ENCODE data around the gene ADAMTS12.

Gene ADAMTS12

GRCh38 chr5:33852837-33853236 is 39.0 kb downstream of the ADAMTS12 start:
- TF ChIP-seq SPI1 (IDR thresholded peaks at IDR 0.05; ENCODE audit: low read depth, low read length): no peak
- no peak for TF ChIP-seq PAX5 (IDR thresholded peaks at IDR 0.05; ENCODE audit: insufficient read depth, low read length, severe bottlenecking)
- TF ChIP-seq POU2F2 (IDR thresholded peaks at IDR 0.05; ENCODE audit: low read depth, low read length): no peak
- no peak for TF ChIP-seq POLR2A (IDR thresholded peaks at IDR 0.05; ENCODE audit: low read depth, low read length)
- DNase-seq (ENCODE audit: insufficient read length, low spot score) (no peak), FAIRE-seq (peak; percentile 16)

GRCh38 chr5:33852319-33852718 is 39.5 kb downstream of the ADAMTS12 start:
- TF ChIP-seq POU2F2 (IDR thresholded peaks at IDR 0.05; ENCODE audit: low read depth, low read length): no peak
- TF ChIP-seq POLR2AphosphoS5 (IDR thresholded peaks at IDR 0.05; ENCODE audit: low read depth, low read length): no peak
- no peak for TF ChIP-seq POLR2A (IDR thresholded peaks at IDR 0.05; ENCODE audit: low read depth, low read length)
- TF ChIP-seq TAF1 (IDR thresholded peaks at IDR 0.05; ENCODE audit: low read depth, low read length): no peak
- no peak for TF ChIP-seq PAX5 (IDR thresholded peaks at IDR 0.05; ENCODE audit: insufficient read depth, low read length, severe bottlenecking)
- no peak for TF ChIP-seq SPI1 (IDR thresholded peaks at IDR 0.05; ENCODE audit: low read depth, low read length)
- FAIRE-seq (no peak), DNase-seq (ENCODE audit: insufficient read length, low spot score) (no peak)

GRCh38 chr5:33850100-33850594 is 41.6 kb downstream of the ADAMTS12 start:
- TF ChIP-seq TAF1 (IDR thresholded peaks at IDR 0.05; ENCODE audit: low read depth, low read length) (peak; percentile 34; the same call in 1 of the 2 replicates), POU2F2 (IDR thresholded peaks at IDR 0.05; ENCODE audit: low read depth, low read length) (peak; percentile 82), POLR2AphosphoS5 (IDR thresholded peaks at IDR 0.05; ENCODE audit: low read depth, low read length) (peak; percentile 40; the same call in 1 of the 2 replicates), SPI1 (IDR thresholded peaks at IDR 0.05; ENCODE audit: low read depth, low read length) (peak; percentile 52), POLR2A (IDR thresholded peaks at IDR 0.05; ENCODE audit: low read depth, low read length) (no peak; the same call in 1 of the 2 replicates)
- DNase-seq (ENCODE audit: insufficient read length, low spot score): peak; percentile 32
- peak; percentile 99 for FAIRE-seq

GRCh38 chr5:33848554-33848953 is 43.2 kb downstream of the ADAMTS12 start:
- FAIRE-seq (peak; percentile 88), DNase-seq (ENCODE audit: insufficient read length, low spot score) (no peak)
- peak; percentile 95 for TF ChIP-seq SPI1 (IDR thresholded peaks at IDR 0.05; ENCODE audit: low read depth, low read length)
- no peak for TF ChIP-seq TAF1 (IDR thresholded peaks at IDR 0.05; ENCODE audit: low read depth, low read length)

GRCh38 chr5:33846851-33847250 is 44.9 kb downstream of the ADAMTS12 start:
- FAIRE-seq: peak; percentile 54
- TF ChIP-seq TAF1 (IDR thresholded peaks at IDR 0.05; ENCODE audit: low read depth, low read length) (no peak), POLR2A (IDR thresholded peaks at IDR 0.05; ENCODE audit: low read depth, low read length) (no peak), SPI1 (IDR thresholded peaks at IDR 0.05; ENCODE audit: low read depth, low read length) (no peak)
- no peak for DNase-seq (ENCODE audit: insufficient read length, low spot score)

GRCh38 chr5:33843579-33843978 is 48.2 kb downstream of the ADAMTS12 start:
- peak; percentile 31 for FAIRE-seq
- DNase-seq (ENCODE audit: insufficient read length, low spot score): no peak
- TF ChIP-seq POLR2A (IDR thresholded peaks at IDR 0.05; ENCODE audit: low read depth, low read length) (no peak), POLR2AphosphoS5 (IDR thresholded peaks at IDR 0.05; ENCODE audit: low read depth, low read length) (no peak), PAX5 (IDR thresholded peaks at IDR 0.05; ENCODE audit: insufficient read depth, low read length, severe bottlenecking) (no peak), POU2F2 (IDR thresholded peaks at IDR 0.05; ENCODE audit: low read depth, low read length) (no peak), TAF1 (IDR thresholded peaks at IDR 0.05; ENCODE audit: low read depth, low read length) (no peak), SPI1 (IDR thresholded peaks at IDR 0.05; ENCODE audit: low read depth, low read length) (no peak)

- FAIRE-seq (no peak), DNase-seq (ENCODE audit: insufficient read length, low spot score) (no peak)
- no peak for TF ChIP-seq PAX5 (IDR thresholded peaks at IDR 0.05; ENCODE audit: insufficient read depth, low read length, severe bottlenecking)
- TF ChIP-seq POU2F2 (IDR thresholded peaks at IDR 0.05; ENCODE audit: low read depth, low read length): no peak
- no peak for TF ChIP-seq TAF1 (IDR thresholded peaks at IDR 0.05; ENCODE audit: low read depth, low read length)
Observed at GRCh38 chr5:33842456-33842855, 49.3 kb downstream of the ADAMTS12 start.

GRCh38 chr5:33841891-33842290 is 49.9 kb downstream of the ADAMTS12 start:
- no peak for FAIRE-seq
- TF ChIP-seq POU2F2 (IDR thresholded peaks at IDR 0.05; ENCODE audit: low read depth, low read length) (no peak), POLR2AphosphoS5 (IDR thresholded peaks at IDR 0.05; ENCODE audit: low read depth, low read length) (no peak), POLR2A (IDR thresholded peaks at IDR 0.05; ENCODE audit: low read depth, low read length) (no peak), PAX5 (IDR thresholded peaks at IDR 0.05; ENCODE audit: insufficient read depth, low read length, severe bottlenecking) (no peak), TAF1 (IDR thresholded peaks at IDR 0.05; ENCODE audit: low read depth, low read length) (no peak), SPI1 (IDR thresholded peaks at IDR 0.05; ENCODE audit: low read depth, low read length) (no peak)
- DNase-seq (ENCODE audit: insufficient read length, low spot score): no peak

GRCh38 chr5:33840927-33841547 is 50.8 kb downstream of the ADAMTS12 start:
- peak; percentile 91 for FAIRE-seq
- no peak for DNase-seq (ENCODE audit: insufficient read length, low spot score)
- TF ChIP-seq PAX5 (IDR thresholded peaks at IDR 0.05; ENCODE audit: insufficient read depth, low read length, severe bottlenecking): no peak
- no peak for TF ChIP-seq POU2F2 (IDR thresholded peaks at IDR 0.05; ENCODE audit: low read depth, low read length)
- TF ChIP-seq POLR2AphosphoS5 (IDR thresholded peaks at IDR 0.05; ENCODE audit: low read depth, low read length): no peak
- TF ChIP-seq TAF1 (IDR thresholded peaks at IDR 0.05; ENCODE audit: low read depth, low read length): no peak
- TF ChIP-seq SPI1 (IDR thresholded peaks at IDR 0.05; ENCODE audit: low read depth, low read length): peak; percentile 70

GRCh38 chr5:33837301-33837700 is 54.5 kb downstream of the ADAMTS12 start:
- FAIRE-seq: no peak
- no peak for DNase-seq (ENCODE audit: insufficient read length, low spot score)
- TF ChIP-seq SPI1 (IDR thresholded peaks at IDR 0.05; ENCODE audit: low read depth, low read length) (no peak), PAX5 (IDR thresholded peaks at IDR 0.05; ENCODE audit: insufficient read depth, low read length, severe bottlenecking) (no peak), POLR2AphosphoS5 (IDR thresholded peaks at IDR 0.05; ENCODE audit: low read depth, low read length) (no peak), POU2F2 (IDR thresholded peaks at IDR 0.05; ENCODE audit: low read depth, low read length) (no peak), TAF1 (IDR thresholded peaks at IDR 0.05; ENCODE audit: low read depth, low read length) (no peak), POLR2A (IDR thresholded peaks at IDR 0.05; ENCODE audit: low read depth, low read length) (no peak)
